HG03565 (cell line): ENCODE results near the gene H1-8.
"Not testable (repeated sequence)": the region's sequence is repeated elsewhere in the genome, so short reads cannot be mapped to it uniquely, and the experiment has no call there.

Experiments
- ATAC-seq: cut with Tn5 transposase; IDR thresholded peaks from one replicate; pipeline ENCODE4 v1.9.1; 2021; ENCODE audit warnings: mild to moderate bottlenecking, moderate library complexity; ENCODE audit not compliant: unreplicated experiment

H1-8 gene, protein sequence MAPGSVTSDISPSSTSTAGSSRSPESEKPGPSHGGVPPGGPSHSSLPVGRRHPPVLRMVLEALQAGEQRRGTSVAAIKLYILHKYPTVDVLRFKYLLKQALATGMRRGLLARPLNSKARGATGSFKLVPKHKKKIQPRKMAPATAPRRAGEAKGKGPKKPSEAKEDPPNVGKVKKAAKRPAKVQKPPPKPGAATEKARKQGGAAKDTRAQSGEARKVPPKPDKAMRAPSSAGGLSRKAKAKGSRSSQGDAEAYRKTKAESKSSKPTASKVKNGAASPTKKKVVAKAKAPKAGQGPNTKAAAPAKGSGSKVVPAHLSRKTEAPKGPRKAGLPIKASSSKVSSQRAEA

DNA sequence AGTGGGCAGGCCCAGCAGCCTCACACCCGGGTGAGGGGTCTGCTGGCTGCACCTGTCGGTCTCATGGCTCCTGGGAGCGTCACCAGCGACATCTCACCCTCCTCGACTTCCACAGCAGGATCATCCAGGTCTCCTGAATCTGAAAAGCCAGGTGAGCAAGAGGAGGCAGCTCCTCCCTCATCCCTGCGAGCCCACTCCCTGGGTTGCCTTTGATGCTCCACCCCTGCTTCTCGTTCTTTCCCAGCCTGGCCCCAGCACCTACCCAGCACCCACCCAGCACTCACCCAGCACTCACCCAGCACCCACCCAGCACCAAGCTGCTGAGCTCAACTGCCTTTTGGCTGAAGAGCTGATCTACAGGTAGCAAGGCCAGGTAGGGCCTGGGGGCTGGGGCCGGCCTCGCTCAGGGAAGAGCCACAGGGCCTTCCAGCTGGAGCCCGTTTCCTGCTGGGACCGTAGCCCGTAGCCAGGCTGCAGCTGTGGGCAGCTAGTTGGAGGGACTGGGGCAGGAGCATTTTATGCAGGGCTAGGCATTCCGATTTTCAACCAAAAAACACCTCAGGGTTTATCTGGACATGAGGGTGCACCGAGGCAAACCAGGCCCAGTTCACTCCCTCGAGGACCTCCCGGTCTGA, at the start of gene H1-8:
Gene H1-8 (plus strand): TSS at position 20 of the 635 bp plus-strand sequence. CDS start 44 bp downstream, at position 64.
- no peak for ATAC-seq

DNA sequence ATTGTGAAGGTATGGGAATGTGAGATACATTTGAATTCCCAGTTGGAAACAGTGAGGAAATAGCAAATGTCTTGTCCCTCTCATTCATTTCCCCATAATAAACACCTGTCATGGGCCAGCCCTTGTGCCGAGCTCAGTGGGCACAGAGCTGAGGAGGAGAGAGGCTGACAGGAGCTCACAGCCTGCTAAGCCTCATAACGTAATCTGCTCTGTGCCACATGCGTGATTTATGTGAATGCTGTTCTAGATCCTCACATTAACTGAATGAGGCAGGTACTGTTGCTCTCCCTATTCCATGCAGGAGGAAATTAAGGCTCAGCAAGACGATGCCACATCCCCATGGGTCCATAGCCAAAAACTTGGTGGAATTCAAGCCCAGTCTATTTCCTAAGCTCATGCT, 49.8 kb upstream of the H1-8 start:
- ATAC-seq, result no peak

- not testable (repeated sequence) for ATAC-seq
Observed at GRCh38 chr3:129494499-129494898, 48.5 kb upstream of the H1-8 start.

DNA sequence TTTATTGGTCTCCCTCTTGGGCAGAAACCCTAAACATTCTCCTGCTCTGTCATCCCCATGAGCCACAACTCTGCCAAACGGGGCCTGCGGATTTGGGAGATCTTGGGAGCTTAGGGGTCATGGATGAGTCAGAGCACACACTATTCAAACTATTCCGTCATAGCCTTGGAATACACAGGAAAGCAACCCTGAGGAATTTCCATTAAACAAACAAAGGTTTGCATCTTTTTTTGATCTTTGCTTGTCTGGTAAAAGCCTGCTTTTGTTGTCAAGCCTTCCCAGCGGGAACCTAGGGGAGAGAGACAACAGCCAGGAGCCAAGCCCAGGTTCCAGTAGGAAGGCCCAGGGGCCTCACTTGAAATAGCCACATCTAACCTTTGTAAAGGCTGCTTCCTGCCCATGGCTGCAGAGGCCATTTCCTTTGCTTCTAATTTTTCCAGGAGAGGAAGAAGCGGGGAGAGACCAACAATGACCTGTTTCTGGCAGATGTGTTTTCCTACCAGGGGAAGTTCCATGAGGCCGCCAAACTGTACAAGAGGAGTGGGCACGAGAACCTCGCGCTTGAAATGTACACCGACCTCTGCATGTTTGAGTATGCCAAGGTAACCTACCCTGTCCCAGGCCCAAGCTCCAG, 47.9 kb upstream of the H1-8 start:
- ATAC-seq, result not testable (repeated sequence)

GRCh38 chr3:129497876-129498275, 45.1 kb upstream of the H1-8 start:
- not testable (repeated sequence) for ATAC-seq

GRCh38 chr3:129498603-129499488, 44.1 kb upstream of the H1-8 start:
- ATAC-seq, result not testable (repeated sequence)

- not testable (repeated sequence) for ATAC-seq
Observed at GRCh38 chr3:129499604-129500333, 43.2 kb upstream of the H1-8 start.

DNA sequence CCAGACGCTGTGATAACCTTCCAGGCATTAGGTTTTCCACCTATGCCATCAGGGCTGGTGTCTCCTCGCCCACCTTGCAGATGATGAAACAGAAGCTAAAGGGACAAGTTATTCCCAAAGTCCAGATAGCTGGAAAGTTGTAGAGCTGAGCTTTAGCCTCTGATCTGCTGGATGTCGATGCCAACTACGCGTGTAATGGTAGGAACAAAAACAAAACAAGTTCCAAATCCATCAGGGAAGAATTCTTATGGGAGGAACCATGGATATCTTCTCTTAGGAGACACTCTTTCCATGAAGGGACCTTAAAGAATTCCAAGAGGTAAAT, 42.7 kb upstream of the H1-8 start:
- ATAC-seq, result no peak

DNA sequence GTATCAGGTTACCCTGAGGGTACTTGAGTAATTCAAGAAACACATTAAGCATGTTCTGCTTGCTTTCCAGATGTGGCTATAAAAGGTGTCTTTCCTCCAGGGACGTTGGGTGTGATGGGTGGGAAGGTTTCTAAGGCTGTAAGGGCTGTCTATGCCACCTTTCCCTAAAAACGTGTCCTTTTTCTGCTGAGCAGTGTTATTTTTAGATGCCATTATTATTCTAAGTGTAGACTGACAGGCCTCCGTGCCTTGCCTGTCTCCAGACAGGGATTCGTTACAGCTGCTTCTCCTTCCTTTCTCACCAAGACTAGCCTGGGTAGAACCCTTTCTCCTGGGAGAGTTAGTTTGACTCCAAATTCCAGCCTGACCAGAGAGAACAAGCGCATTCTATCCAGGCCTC, 41.3 kb upstream of the H1-8 start:
- ATAC-seq, result no peak

GRCh38 chr3:129502641-129503408, 40.1 kb upstream of the H1-8 start:
- no peak for ATAC-seq

DNA sequence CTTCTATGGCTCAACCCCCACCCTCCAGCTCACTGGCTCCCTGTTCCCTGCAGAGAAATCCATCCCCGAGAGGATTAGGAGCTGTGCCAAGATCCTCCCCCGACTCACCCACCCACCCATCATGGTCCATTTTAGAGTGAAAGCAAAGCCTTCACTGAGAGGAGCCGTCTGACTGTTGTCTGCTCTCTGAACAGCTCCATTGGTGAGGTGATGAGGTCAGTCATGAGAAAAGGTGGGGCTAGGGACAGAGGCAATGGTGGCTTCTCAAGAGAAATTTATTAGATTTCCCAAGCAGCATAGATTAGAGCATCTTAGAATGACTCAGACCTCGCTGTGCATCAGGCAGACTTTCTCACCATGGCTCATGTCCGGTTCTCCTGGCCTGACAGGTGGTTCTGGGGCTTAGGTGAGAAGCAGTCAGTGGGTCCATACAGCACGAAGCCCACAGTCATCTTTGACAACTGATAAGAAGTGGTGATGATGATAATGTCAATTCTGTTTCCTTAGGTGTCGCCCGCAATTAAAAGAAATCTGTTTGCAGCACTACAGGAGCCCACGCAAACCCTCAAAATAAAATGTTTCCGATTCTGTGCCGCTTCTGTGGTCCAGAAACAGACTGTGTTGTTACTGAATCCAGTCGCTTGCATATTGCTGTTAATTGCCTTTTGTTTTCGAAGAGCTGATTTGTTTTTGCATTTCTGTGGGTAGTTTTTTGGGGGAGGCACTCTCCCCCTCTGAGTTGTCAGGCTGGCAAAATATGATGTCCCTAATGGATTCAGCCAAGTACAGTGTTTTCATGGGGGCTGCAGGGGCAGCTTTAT, 39.3 kb upstream of the H1-8 start:
- ATAC-seq, result no peak

DNA sequence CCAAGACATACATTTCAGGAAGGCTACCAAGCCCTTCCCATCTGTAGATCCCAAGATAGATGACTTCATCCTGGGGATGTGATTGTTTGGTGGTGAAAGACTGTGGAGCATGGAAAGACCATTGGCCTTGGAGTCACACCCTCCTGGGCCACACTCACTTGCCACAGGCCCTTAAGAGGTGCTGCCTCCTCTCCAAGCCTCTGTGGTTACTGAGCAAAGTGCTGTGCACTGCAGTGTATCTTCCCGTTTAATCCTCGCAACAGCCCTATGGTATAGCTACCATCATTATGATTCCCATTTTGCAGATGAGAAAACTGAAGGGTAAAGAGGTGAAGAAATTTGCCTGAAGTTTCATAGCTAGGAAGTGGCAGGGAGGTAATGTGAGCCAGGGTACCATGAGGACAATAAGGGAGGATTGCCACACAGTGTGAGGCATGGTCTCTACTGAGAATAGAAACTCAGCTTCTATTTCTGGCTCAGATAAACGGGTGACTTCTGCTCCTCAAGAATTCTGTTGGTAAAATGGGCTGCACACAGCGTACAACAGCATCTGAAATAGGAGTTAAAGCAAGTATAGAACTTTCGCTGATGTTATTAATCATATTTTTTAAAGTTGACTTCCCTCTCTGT, 38.4 kb upstream of the H1-8 start:
- ATAC-seq, result no peak

- no peak for ATAC-seq
Observed at GRCh38 chr3:129505341-129505740, 37.6 kb upstream of the H1-8 start.

DNA sequence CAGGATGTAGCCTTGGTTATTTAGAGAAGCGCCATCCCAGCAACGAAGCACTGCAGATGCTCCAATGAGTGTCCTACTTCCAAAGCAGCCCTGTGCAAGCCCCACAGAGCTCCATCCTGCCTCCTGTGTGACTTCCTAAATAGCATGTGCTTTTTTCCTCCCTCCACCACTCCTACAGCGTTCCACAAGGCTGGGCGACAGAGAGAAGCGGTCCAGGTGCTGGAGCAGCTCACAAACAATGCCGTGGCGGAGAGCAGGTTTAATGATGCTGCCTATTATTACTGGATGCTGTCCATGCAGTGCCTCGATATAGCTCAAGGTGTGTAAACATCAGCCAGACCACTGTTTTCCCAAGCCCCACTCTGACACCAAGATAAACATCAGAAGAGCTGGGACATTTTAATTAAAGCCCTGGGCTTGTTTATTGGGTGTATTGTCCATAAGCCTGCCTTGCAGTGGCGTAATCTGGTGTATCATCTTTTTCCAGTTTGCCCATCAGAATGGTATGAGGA, 36.7 kb upstream of the H1-8 start:
- no peak for ATAC-seq

- no peak for ATAC-seq
Observed at GRCh38 chr3:129507181-129507831, 35.7 kb upstream of the H1-8 start.

GRCh38 chr3:129512595-129512994, 30.4 kb upstream of the H1-8 start:
- ATAC-seq, result no peak

- ATAC-seq, result no peak
Observed at GRCh38 chr3:129513705-129514104, 29.3 kb upstream of the H1-8 start.

DNA sequence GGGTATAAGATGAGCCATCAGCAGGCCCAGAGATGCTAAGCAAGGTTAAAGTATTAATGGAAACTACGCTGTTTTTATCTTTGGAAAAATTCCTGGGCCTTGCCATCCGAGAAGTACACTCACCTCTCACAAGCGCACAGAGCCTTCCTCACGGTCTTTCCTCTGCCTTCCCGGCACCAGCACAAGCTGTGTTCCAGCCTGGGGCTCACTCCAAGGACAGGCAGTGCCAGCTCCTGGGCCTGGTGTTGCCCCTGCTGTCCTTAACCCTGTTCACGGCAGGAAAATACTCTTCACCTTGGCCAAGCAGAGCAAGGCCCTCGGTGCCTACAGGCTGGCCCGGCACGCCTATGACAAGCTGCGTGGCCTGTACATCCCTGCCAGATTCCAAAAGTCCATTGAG, 28.9 kb upstream of the H1-8 start:
- ATAC-seq, result no peak
